Raji (cell line): ENCODE results near the gene ZNF160.

ENCODE experiments used
- POLR2A ChIP-seq: IDR thresholded peaks from 2 replicates; pipeline ENCODE4 v1.6.1; 2011; ENCODE audit warnings: low read depth, low read length, control low read depth; ENCODE audit not compliant: insufficient read depth

ZNF160 gene

GRCh38 chr19:53094754-53095575, 8.3 kb downstream of the ZNF160 start:
- TF ChIP-seq POLR2A, result no peak

GRCh38 chr19:53092723-53093122, 10.5 kb downstream of the ZNF160 start:
- TF ChIP-seq POLR2A, result no peak

GRCh38 chr19:53091413-53092254, 11.6 kb downstream of the ZNF160 start:
- TF ChIP-seq POLR2A, result no peak

- no peak for TF ChIP-seq POLR2A
Observed at GRCh38 chr19:53088091-53088490, 15.1 kb downstream of the ZNF160 start.

- TF ChIP-seq POLR2A, result no peak
Observed at GRCh38 chr19:53086949-53087348, 16.3 kb downstream of the ZNF160 start.

- TF ChIP-seq POLR2A, result no peak
Observed at GRCh38 chr19:53085496-53085895, 17.7 kb downstream of the ZNF160 start.

- TF ChIP-seq POLR2A, result no peak
Observed at GRCh38 chr19:53082929-53083328, 20.3 kb downstream of the ZNF160 start.

- no peak for TF ChIP-seq POLR2A
Observed at GRCh38 chr19:53079313-53079924, 23.8 kb downstream of the ZNF160 start.

GRCh38 chr19:53078668-53079067, 24.6 kb downstream of the ZNF160 start:
- no peak for TF ChIP-seq POLR2A

GRCh38 chr19:53076984-53077383, 26.2 kb downstream of the ZNF160 start:
- no peak for TF ChIP-seq POLR2A

GRCh38 chr19:53068834-53069233, 34.4 kb downstream of the ZNF160 start:
- TF ChIP-seq POLR2A, result no peak

- TF ChIP-seq POLR2A, result no peak
Observed at GRCh38 chr19:53068199-53068598, 35.0 kb downstream of the ZNF160 start.

- no peak for TF ChIP-seq POLR2A
Observed at GRCh38 chr19:53057904-53058580, 45.2 kb downstream of the ZNF160 start.

- TF ChIP-seq POLR2A, result no peak
Observed at GRCh38 chr19:53055117-53055516, 48.1 kb downstream of the ZNF160 start.

- TF ChIP-seq POLR2A, result no peak
Observed at GRCh38 chr19:53047379-53047778, 55.8 kb downstream of the ZNF160 start.
